HG03354 (cell line): ENCODE measurements around the gene IPO5.
"Not testable (repeated sequence)": the region's sequence is repeated elsewhere in the genome, so short reads cannot be mapped to it uniquely, and the experiment has no call there.

Experiments used
- ATAC-seq: cut with Tn5 transposase; IDR thresholded peaks from one replicate; pipeline ENCODE4 v1.9.1; 2021; ENCODE audit warnings: mild to moderate bottlenecking; ENCODE audit not compliant: unreplicated experiment, poor library complexity, severe bottlenecking

The IPO5 gene

DNA sequence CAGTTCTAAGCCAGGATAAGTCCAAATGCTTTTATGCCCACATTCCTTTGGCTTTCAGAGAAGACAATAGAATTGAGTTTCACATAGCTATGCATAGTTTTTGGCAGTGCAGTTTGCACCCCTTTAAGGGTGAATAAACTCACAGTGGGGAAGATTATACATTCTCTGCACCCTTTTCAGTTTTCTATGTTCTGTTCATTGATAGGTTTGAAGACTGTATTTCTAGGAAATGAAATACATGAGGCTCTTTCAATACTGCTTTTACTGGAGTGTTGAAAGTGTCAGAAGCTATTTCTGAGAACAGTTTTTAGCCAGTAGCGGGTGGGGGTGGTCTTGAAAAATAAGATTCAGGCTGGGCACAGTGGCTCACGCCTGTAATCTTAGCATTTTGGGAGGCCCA is 46.2 kb downstream of the IPO5 start:
- ATAC-seq = no peak

DNA sequence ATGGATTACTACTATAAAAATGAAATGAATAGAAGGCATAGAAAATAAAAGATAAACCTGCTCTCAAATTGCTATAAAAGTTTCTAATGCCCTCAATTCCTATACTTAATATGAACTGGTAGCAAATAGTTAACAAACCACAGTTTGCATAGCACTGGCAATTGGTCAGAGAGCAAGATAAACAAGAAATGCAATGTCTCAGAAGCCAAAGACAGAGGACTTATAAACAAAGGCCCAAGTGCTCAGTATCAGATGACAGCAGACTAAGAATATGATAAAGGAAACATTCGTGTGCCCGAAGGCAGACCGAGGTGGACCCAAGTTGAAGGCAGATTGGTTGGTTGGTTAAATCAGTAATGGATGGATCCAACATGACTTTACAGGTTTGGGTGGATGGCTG is 50.6 kb downstream of the IPO5 start:
- no peak for ATAC-seq

DNA sequence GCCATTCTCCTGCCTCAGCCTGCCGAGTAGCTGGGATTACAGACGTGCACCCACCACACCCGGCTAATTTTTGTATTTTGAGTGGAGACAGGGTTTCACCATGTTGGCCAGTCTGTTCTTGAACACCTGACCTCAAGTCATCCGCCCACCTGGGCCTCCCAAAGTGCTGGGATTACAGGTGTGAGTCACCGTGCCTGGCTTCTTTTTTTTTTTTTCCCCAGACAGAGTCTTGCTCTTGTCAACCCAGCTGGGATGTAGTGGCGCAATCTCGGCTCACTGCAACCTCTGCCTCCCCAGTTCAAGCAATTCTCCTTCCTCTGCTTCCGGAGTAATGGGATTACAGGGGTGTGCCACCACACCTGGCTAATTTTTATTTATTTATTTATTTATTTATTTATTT is 51.5 kb downstream of the IPO5 start:
- not testable (repeated sequence) for ATAC-seq

- ATAC-seq = no peak
Observed at GRCh38 chr13:98007001-98007400, 53.5 kb downstream of the IPO5 start.

DNA sequence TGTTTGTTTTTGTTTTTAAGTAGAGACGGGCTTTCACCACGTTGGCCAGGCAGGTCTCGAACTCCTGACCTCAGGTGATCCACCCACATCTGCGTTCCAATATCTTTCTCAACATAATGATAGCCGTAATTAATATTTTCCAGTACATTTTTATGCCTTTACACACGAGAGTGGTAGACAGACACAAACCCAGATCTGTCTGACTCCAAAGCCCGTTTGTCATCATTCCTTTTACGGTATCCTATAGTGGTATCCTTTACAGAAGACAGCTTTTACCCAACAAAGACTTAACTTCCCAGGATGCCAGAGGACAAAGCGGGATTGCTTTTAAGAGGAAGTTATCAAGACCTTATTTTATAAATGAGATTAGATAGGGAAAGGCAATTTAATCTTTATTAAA is 59.8 kb downstream of the IPO5 start:
- ATAC-seq = no peak

GRCh38 chr13:98014766-98015165 is 61.3 kb downstream of the IPO5 start:
- no peak for ATAC-seq

DNA sequence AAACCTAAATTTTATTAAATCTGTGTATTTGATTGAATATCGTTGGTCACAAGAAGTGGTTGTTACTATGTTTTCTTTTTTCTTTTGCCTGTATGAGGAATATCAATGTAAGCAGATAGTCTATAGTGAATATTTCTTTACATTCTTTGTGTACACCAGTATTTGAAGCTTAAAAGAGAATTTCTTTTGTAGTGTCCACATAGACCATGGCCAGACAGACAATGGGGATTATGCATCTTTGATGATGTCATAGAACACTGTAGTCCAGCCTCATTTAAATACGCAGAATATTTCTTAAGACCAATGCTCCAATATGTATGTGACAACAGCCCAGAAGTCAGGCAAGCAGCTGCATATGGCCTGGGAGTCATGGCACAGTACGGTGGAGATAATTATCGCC is 64.8 kb downstream of the IPO5 start:
- no peak for ATAC-seq

DNA sequence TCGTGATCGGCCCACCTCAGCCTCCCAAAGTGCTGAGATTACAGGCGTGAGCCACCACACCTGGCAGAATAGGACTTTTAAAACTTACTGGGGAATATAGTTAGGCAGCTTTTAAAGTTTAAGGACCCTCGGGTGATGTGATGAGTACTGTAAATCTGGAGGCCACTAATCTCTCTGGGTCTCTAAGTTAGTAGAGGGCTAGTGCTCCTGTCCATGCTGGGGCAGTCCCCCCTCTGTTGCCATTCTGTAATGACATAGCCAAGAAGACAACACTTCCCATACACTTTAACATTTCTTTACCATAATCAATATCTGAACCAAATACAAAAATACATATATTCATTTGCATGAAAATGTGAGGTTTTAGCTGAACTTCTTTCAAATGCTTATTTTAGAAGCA is 65.7 kb downstream of the IPO5 start:
- no peak for ATAC-seq

DNA sequence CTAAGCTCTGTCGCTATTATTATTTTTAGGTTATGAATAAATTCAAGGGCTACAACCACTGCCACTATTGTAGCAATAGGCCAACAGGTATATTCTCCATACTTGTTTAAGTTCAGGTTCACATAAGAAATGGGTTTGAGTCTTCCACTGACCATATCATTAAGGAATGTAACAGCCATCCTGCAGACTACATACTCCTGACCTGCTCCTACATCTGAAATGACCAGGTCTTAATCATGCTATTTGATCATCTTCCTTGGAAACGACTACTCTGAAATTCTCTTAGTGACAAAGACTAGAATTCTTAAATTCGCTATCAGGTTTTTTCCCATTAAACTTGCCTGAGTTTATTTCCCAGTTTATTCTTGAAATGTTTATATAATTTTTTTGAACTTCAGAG is 66.8 kb downstream of the IPO5 start:
- no peak for ATAC-seq

DNA sequence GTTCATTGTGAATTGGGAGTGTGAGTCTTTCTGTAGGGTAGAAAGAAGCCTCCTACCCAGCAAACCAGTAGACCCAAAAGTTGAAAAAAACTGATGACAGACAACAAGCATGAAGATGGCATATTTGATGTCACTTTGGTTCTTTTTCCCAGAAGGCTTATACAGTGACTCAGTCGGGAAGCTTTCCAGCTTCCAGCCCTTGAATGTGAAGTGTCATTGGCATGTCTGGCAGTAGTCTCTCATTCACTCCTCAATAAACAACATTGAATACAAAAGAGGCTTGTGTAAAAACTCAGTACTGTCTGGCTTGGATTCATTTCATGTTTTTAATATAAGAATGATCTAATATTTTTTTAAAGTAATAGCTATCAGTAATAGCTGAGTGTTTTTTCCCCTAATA is 68.7 kb downstream of the IPO5 start:
- ATAC-seq = no peak

GRCh38 chr13:98025480-98026025 is 72.1 kb downstream of the IPO5 start:
- ATAC-seq = no peak

DNA sequence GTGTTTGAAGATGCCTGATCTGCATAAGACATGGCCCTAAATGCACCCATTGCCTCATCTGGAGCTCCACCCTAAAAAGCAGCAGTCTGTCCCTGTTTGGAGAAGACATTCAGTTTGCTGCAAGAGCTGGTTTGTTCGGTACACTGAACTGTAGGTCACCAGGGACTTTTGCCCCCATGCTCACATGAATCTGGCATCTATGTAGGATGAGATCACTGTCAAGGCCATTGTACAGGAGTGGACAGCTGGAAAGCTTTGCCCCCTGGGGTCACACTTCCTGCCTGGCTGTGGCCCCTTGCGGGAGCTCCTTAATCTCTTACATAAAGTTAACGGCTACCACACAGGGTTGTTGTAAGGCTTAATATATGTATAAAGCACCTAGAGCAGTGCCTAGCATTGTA is 73.0 kb downstream of the IPO5 start:
- no peak for ATAC-seq

GRCh38 chr13:98032168-98032567 is 78.7 kb downstream of the IPO5 start:
- no peak for ATAC-seq

- peak; percentile 71 for ATAC-seq
Observed at GRCh38 chr13:98033277-98034247, 80.1 kb downstream of the IPO5 start.

DNA sequence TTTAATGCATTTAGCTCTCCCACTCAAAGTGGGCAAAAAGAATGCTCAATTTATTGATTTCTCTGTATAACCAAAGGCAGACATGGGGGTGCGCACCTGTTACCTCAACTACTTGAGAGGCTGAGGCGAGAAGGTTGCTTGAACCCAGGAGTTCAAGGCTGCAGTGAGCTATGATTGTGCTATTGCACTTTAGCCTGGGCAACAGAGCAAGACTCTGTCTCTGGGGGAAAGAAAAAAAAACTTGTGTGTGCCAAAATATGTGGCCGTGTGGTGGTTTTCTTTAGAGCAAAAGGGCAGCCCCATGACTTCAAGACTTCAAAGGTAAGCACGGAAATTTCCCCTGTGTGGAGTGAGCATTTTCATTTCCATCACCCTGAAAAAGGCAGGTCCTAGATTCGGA is 81.9 kb downstream of the IPO5 start:
- ATAC-seq = no peak

DNA sequence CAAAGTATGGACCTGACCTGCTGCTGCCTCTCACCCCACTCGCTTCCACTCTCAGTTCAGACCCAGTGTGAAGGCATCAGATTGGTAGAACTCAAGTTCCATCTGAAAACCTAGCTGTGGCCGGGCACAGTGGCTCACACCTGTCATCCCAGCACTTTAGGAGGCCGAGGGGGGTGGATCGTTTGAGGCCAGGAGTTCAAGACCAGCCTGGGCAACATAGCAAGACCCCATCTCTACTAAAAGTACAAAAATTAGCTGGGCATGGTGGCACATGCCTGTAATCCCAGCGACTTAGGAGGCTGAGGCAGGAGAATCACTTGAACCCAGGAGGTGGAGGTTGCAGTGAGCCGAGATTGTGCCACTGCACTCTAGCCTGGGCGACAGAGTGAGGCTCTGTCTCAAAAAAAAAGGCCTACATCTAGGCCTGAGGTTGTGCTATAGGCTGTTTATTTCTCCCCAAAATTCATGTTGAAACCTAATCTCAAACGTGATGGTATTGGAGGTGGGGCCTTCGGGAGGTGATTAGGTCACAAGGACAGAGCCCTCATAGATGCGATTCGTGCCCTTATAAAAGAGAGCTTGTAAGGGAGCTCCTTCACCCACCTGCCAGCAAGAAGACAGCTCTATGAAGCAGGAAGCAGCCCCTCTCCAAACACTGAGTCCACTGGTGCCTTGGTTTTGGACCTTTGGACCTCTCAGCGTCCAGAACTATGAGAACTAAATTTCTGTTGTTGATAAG is 83.3 kb downstream of the IPO5 start:
- ATAC-seq = not testable (repeated sequence)

DNA sequence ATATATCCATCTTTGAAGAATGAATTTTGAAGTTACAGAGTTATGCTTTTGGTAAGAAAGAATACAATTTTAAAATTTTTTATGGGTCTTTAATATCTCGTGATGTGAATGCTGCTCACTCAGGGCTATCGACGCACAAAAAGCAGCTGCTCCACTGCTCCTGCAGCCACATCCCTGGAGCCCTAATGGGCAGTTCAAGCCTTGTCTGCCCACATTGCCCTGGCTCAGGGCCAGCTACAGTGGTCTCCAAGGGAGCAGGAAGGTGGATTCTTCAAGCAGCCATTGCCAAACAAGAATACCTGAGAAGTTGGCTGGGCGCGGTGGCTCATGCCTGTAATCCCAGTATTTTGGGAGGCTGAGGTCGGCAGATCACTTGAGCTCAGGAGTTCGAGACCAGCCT is 85.8 kb downstream of the IPO5 start:
- no peak for ATAC-seq

GRCh38 chr13:98039964-98040363 is 86.5 kb downstream of the IPO5 start:
- no peak for ATAC-seq

GRCh38 chr13:98041081-98041820 is 87.8 kb downstream of the IPO5 start:
- ATAC-seq = no peak

DNA sequence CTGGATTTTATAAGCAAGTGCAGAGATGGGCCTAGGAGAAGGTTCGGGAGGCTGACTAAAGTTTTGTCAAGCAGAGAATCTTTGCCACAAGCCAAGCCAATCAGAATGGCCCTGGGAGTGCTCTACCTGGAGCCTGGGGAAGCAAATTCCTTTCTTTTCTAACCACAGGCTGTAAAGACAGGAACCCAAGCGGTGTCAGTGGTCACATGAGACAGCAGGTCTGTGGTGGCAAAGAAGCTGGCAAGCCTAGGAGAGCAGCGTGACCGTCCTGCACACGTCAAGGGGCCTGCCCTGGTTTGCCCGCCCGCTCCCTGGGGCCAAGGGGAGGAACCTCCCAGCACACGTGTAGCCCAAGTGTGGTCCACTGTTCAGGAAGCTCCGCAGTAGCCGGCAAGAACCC is 90.8 kb downstream of the IPO5 start:
- ATAC-seq = no peak
